Fibroblast of skin of left quadriceps (primary cell): ENCODE measurements around the gene B4GALT6.

Experiments
- DNase-seq, 2 experiments: peaks; one replicate each; pipeline ENCODE4 v3.0.0-alpha.2; 2013; ENCODE audit warnings: low read depth in 2 of 2

B4GALT6 gene

DNA sequence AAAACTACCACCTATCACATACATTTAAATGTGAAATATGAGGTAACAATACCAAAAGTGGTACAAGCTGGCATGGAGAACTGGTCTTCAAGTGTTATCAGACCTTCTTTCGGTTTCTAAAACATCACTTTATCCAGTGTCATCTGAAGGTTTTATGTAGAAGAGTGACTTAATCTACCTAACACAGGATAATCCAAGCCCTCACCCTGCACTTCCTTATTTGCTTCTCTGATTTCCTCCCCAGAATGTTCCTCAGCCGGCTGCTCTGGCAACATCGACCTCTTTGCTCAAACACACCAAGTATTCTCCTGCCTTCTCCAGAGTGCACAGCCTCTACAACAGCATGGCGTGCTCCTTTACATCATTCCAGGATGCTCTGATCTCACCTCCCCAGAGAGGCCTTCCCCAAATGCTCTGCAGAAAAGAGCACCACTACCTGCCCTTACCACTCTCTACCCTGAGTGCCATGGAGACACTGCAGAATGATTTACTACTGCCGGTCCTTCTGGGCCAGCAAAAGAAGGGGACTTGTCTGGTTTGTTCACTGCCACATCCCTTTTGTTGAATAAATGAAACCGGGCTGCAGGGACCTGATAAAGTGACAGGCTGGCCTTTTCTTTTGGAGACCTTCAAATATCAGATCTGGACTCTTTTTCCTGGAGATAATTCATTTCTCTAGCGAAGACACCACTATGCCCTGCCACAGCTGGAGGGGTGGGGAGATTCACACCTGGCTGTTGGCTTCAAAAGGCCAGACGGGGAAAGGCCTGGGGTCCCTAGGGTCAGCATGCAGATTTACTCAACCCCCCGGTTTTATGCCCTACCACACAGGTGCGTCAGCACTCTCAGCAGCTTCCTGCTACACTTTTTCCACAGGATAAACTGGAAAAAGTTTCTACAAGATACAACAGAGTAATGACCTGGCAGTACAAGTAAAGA lies 50.7 kb downstream of the B4GALT6 start:
- DNase-seq: no peak

DNA sequence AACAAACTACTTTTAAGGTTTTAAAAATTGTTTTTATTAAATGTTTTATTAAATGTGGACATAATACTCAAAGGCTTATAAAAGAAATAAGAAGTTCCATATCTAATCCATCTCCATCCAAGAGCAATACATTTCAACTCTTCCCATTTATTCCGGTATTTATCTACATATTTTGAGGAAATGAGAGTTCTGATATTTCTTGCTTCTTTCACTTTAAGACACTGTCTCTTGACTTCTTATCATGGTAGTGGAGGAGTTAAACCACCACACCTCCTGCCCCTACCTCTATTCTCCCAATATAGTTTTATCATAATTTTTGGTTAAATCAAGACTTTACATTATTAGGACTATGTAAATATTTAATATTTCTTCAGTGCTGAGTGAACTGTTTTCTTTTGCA lies 52.0 kb downstream of the B4GALT6 start:
- DNase-seq: no peak

DNA sequence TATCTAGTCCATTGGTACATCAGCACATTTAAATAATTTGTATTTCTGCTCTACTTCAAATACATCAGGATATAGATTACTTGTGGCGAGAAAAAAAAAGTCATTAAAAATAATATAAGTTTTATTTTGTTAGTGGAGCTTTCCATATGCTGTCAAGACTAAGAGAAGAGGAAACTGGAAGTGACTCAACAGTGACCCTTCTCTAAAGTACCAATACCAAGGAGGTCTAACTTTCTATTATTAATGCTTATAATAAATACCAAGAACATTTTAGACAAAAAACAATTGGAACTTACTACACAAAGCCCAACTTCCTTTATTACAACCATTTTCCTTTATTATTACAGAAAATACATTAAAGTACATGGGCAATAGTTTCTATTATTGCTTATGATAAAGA lies 52.9 kb downstream of the B4GALT6 start:
- DNase-seq: no peak

DNA sequence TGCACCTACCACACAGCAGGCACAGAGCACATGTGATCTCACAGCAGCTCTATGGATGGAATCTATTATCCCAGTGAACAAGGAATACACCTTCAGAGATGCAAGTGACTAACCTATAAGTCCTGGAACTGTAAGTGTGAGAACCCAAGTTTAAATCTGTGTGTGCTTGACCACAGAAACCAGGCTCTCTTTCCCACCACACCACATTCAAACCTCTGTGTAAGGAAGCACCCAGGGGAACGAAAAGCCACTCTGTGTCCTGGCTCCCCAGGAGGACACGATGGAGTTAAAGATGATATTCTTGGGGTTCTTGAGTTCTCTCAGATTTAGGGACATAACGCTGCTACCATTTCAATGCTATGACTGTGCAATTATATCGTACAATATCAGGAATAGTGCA lies 53.8 kb downstream of the B4GALT6 start:
- DNase-seq: no peak

DNA sequence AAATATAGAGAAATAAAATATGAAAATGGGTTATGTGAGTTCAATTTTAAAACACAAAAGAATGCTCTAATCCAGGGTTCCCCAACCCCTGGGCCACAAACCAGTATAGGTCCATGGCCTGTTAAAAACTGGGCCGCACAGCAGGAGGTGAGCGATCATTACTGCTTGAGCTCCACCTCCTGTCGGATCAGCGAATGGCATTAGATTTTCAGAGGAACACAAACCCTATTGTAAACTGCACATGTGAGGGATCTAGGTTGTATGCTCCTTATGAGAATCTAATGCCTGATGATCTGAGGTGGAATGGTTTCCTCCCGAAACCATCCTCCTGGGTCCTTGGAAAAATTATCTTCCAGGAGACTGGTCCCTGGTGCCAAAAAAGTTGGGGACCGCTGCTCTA lies 58.0 kb downstream of the B4GALT6 start:
- no peak for DNase-seq

DNA sequence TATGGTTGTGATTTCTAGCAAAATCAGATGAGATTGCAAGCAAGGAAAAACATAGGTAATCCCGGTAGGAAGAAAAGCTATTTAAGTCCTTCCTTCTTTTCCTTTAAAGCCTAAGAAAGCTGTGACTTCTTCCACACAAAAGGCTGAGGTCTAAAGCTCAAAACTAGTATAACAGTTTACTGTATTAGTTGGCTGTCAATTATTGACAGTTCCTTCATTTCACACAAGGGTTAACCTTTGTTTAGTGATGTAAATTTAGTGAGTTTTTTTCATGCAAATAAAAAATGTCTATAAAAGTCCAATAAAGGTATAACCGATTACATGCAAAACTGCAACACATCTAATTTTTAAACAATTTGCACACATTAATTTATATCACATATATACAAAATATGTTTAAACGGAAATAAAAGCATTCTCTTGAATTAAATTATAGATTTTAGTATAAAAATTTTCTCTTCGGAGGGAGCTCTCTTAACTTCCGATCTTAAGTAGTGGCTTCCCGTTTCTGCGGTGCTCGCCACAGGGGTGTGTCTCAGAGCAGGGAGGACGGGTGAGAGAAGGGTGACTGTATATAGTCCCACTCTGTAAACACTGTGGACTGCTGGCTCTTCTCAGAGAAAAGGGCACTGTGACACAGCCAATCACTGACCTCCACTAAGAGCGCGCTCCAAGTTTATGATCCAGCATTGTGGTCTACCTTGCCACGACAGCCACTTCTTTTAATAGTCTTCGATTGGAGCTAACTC lies 59.3 kb downstream of the B4GALT6 start:
- DNase-seq: no peak

DNA sequence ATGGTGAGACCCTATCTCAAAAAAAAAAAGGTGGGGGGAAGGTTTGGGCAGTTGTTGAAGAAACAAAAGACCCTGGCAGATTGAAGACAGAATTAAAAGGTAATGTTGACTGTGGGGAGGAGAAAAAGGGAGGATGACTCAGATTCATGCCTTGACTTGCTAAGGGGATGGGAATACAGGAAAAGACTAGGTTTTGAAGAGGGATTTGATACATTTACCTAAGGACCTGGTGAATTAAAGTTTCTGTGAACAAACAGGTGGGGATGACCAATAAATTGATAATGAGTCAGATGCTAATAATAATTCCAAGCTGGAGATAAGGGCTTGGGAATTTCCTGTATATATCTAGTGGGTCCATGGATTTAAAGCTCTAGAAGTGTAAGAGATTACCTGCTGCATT lies 65.1 kb downstream of the B4GALT6 start:
- no peak for DNase-seq

DNA sequence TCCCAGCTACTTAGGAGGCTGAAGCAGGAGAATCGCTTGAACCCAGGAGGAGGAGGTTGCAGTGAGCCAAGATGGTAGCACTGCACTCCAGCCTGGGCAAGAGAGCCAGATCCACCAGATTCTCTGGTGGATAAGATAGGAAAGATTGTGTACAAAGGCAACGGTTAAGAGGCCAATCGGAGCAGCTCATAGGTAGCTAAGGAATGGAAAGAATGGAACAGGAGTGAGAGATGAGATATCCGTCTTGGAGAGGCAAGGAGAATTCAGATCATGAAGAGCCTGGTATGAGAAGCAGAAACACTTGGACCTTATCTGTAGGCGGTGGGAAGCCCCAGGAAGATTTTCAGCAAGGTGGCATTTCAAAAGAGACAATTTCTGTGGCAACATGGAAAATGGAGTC lies 65.6 kb downstream of the B4GALT6 start:
- no peak for DNase-seq

DNA sequence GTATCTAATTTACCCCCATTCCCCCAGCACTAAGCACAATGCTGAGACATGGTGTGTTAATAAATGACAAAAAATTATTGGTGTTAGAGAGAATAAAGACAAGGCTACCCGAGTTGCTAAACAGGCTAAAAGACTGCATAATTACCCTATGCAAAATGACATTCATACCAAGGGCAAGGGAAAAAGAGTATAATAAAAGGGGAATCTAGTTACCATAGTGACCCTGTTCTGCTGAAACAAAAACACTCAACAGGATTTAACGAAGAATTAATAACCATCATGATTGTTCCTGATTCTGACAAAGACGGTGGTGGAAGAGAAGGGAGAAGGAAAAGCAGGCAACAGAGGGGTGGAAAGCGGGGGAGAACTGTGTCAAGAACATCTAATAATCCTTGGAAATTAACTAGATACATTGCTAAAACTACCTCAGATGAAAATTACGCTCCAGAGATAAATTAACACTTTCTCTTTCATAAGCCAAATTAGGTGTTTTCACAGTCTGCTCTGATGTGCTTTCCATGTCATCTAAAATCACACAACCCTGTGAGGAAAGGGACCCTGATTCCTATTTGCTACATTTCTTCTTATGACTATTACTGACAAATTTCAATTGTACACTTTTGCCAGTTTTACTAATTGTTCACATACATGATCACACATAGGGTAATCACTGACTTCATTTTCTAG lies 67.2 kb downstream of the B4GALT6 start:
- no peak for DNase-seq

DNA sequence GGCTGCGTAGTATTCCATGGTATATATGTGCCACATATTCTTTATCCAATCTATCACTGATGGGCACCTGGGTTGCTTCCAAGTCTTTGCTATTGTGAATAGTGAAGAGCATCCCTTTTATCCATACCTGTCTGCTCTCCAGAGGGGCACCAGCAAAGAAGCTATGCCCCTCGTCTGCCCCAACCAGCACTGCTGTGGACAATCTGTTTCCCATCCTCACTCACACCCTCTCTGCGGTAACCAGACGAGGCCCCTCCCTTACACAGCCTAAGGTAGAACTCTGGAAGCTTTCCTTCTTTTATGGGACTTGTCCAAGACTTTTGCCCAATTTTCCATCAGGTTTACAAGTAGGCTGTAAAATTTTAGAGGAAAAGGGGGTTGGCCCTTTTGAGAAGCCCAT lies 67.8 kb downstream of the B4GALT6 start:
- DNase-seq: no peak

DNA sequence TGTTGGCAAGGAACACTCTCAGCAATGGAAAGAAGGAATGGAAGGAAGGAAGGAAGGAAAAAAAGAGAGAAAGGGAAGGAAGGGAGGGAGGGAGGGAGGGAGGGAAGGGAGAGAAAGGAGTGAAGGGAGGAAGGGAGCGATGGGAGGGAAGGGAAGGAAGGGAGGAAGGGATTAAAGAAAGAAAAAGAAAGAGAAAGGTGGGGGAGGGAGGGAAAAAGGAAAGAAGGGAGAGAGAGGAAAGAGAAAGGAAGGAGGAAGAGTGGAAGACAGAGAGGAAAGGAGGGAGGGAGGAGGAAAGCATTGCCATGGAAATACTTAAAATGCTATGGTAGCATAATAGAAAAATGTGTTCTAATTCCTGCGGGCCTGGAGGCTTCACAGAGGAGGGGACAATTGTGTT lies 70.3 kb downstream of the B4GALT6 start:
- DNase-seq: no peak

DNA sequence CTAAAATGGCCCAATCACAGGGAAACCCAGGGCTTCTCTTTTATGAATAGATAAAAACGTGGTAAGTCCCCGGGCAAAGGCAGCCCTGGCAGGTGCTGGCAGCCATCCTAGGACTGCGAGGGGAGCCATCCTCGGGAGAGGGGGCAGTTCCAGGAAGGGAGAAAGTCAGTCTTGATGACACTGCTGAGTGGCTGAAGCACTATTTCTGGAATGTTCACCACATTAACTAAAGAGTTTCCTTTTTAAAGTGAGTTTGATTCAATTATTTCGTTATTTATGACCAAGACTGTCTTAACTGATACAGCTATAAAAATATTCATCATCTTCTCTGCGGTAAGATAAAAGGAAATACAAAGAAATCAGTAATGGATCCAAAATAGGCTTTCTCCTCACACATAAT lies 72.3 kb downstream of the B4GALT6 start:
- no peak for DNase-seq

DNA sequence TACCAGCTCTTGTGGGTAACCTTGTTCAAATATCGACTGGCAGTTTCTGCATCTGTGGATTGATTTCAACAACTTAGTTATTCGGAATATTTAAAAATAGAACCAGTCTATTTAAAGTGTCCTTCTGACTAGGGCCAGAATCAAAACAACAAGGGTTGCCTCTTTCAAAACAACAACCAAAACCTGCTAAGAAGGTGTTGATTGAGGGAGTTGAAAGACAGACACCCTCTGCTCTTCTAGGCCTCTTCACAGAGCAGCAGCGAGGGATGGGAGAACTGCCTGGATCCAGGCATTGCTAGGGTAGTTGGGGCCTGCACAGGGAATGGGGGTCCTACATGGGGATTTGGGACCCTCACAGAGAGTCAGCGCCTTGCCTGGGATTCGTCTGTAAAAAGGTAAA lies 72.9 kb downstream of the B4GALT6 start:
- no peak for DNase-seq

DNA sequence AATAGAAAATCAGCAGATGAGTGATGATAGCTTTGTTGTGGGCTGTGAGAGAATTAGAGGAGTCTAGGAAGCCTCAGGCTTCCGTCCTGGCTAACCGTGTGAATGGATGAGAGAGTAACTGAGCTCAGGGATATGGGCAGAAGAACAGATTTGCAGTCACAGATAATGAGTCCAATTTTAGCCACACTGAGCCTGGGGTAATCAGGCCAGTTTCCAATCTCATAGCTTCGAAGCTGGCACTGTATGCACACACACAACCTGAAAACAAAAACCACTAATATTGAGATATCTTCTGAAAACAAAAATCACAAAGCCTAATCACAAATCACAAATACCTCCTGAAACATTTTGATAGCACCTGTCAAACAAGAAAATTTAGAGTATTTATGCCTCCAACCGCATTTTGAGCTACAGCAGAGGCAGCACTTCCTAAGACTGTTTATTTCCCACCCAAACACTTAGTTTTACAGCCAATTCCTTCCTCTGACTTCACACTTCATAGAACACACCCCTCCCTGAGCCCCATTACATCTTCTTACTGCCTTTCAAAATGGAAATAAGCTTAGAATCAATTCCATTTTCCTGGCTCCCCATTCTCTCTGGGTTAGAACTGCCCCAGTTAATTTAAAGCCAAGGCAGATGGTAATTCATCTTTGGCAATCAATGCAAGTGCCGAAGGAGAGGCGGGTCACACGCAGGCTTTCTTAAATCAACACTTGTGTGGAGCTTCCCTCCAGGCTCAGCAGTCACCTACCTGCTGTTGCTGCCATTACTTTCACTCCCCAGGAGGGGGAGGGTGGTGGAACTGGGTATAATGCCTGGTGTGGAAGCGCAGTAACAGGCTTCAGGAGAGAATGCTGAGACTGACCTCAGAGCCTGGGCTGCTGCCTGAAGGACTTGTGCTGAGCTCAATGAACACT lies 73.8 kb downstream of the B4GALT6 start:
- DNase-seq: no peak

DNA sequence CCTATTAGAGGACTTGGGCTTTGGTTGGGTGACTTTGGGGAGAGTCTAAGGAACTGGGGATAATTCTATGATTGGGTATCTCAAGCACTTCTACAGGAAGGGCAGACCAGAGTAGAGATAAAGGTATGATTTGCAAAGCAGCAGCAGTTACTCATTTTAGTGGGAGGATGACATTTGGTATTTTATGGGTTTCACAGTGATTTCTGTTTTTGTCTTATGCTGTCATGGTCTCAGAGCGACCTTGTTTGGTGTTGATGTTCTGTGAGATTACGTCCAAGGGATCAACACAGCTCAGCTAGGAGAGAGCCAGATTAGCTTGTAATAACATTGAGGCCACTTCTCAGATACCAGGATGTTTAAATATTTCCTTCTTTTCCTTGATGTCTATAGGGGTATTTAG lies 74.5 kb downstream of the B4GALT6 start:
- DNase-seq: no peak

DNA sequence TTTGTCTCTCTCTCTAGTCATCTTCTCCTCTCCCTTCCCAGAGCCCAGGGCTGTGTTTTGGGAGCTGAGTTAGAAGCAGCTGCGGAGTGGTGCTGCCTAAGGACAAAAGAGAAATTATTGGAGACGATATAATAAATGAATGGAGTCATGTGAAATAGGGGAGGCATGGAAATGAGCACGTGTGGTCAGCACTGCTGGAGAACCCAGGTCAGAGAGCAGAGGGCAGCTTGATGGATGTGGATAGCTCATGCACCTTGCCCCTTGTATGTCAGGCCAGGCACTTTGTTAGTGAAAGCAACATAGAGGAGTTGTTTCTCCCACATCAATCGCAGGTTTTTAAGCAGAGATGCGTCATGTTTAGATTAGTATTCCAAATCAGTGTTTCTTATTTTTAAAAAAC lies 77.0 kb downstream of the B4GALT6 start:
- no peak for DNase-seq

DNA sequence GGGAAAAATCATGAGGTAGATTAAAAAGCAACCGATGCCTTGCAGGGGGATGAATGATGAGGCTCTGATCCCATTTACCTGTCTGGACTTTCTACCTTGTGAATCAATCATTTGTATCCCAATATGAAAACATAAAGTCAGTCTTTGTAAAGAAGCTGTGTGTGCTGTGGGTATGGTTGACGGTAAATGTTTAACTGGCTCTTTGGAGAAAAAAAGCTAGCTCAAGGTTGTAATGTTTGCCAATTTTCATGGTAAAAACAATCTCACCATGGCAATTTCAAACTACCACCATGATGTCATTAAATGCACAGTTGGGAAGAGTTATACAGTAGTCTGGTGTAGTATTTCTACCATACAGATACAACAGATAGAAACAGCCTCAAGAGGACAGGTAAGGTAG lies 78.1 kb downstream of the B4GALT6 start:
- no peak for DNase-seq

DNA sequence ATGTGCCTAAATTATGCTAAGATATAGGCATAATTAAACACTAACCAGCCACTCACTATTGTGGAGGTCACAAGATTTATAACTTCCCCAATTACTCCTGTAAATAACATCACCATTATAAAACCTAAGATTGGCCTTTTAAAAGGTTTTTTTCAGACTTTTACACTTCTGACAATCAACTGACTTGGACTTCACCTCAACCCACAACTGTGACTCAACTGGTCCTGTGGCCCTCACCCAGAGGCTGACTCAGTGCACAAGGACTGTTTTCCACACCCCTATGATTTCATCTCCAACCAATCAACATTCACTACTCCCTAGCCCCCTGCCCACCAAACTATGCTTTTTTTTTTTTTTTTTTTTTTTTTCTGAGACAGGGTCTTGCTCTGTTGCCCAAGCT lies 81.1 kb downstream of the B4GALT6 start:
- no peak for DNase-seq

DNA sequence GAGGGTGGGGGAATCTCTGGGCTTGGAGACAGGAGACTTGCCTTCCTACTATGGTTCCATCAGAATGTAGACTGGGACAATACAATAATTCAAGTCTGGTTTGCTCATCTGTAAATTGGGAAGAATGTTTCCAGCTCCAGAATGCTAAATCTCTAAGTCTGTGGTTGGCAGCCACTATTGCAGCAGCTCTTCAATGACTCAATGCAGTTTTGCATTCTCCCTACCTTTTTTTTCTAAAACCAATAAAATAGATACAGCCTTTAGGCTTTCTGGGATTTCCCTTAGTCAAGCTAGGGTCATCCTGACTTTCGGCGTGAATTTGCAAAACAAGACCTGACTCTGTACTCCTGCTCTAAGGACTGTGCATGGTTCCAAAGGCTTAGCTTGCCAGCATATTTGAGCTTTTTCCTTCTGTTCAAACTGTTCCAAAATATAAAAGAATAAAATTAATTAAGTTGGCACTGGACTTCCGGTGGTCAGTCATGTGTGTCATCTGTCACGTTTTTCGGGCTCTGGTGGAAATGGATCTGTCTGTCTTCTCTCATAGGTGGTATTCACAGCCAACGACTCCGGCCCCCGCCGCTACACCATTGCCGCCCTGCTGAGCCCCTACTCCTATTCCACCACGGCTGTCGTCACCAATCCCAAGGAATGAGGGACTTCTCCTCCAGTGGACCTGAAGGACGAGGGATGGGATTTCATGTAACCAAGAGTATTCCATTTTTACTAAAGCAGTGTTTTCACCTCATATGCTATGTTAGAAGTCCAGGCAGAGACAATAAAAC lies 86.2 kb downstream of the B4GALT6 start:
- no peak for DNase-seq

DNA sequence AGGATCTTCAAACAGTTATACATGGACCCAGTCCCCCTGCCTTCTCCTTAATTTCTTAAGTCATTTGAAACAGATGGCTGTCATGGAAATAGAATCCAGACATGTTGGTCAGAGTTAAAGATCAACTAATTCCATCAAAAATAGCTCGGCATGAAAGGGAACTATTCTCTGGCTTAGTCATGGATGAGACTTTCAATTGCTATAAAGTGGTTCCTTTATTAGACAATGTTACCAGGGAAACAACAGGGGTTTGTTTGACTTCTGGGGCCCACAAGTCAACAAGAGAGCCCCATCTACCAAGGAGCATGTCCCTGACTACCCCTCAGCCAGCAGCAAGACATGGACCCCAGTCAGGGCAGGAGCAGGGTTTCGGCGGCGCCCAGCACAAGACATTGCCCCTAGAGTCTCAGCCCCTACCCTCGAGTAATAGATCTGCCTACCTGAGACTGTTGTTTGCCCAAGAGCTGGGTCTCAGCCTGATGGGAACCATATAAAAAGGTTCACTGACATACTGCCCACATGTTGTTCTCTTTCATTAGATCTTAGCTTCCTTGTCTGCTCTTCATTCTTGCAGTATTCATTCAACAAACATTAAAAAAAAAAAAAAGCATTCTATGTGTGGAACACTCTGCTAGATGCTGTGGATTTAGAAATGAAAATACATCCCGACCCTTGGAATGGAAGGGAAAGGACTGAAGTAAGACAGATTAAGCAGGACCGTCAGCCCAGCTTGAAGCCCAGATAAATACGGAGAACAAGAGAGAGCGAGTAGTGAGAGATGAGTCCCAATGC lies 88.1 kb downstream of the B4GALT6 start:
- DNase-seq: peak; percentile 33 to 41
